ENCODE measurements around the gene XPO4.
"Not testable (repeated sequence)": the region's sequence is repeated elsewhere in the genome, so short reads cannot be mapped to it uniquely, and the experiment has no call there.

The XPO4 gene

GRCh38 chr13:20869540-20869939, 33.0 kb downstream of the XPO4 start:
- peaks cover 17% of the 10 kb centered on the region for H3K36me3 Mint-ChIP-seq (ENCODE audit: low read depth)
- no peaks in the 10 kb centered on the region for H3K9me3 Mint-ChIP-seq
- H3K4me1 Mint-ChIP-seq: peaks cover 23% of the 10 kb centered on the region
- H3K4me3 Mint-ChIP-seq: no peak overlapping the region
- H3K27ac Mint-ChIP-seq: no peak overlapping the region
- DNase-seq (no peak), ATAC-seq (no peak)
- H3K27me3 Mint-ChIP-seq: no peaks in the 10 kb centered on the region

- no peak overlapping the region for H3K4me3 Mint-ChIP-seq
- H3K27ac Mint-ChIP-seq: no peak overlapping the region
- DNase-seq: no peak
- peaks cover 19% of the 10 kb centered on the region for H3K4me1 Mint-ChIP-seq
- no peaks in the 10 kb centered on the region for H3K27me3 Mint-ChIP-seq
- no peaks in the 10 kb centered on the region for H3K9me3 Mint-ChIP-seq
- no peak for ATAC-seq
- peaks cover 20% of the 10 kb centered on the region for H3K36me3 Mint-ChIP-seq (ENCODE audit: low read depth)
These were observed 35.1 kb downstream of the XPO4 start for GRCh38 chr13:20867408-20867807.

- ATAC-seq, H3K4me3 Mint-ChIP-seq, H3K27me3 Mint-ChIP-seq, H3K27ac Mint-ChIP-seq, DNase-seq, H3K4me1 Mint-ChIP-seq, H3K9me3 Mint-ChIP-seq: not testable (repeated sequence)
- peaks cover 36% of the 10 kb centered on the region for H3K36me3 Mint-ChIP-seq (ENCODE audit: low read depth)
These were observed 40.9 kb downstream of the XPO4 start for GRCh38 chr13:20861666-20862065.

- Mint-ChIP-seq H3K27me3 (no peaks in the 10 kb centered on the region), H3K9me3 (no peaks in the 10 kb centered on the region), H3K27ac (no peak overlapping the region), H3K4me1 (peaks cover 6% of the 10 kb centered on the region), H3K4me3 (no peak overlapping the region), H3K36me3 (ENCODE audit: low read depth) (peaks cover 34% of the 10 kb centered on the region)
- DNase-seq: no peak
- ATAC-seq: no peak
These were observed 41.7 kb downstream of the XPO4 start for GRCh38 chr13:20860844-20861243.

GRCh38 chr13:20856650-20857049, 45.9 kb downstream of the XPO4 start:
- H3K36me3 Mint-ChIP-seq (ENCODE audit: low read depth): peaks cover 26% of the 10 kb centered on the region

GRCh38 chr13:20851844-20852402, 50.6 kb downstream of the XPO4 start:
- Mint-ChIP-seq H3K27ac (no peak overlapping the region), H3K4me1 (no peaks in the 10 kb centered on the region), H3K36me3 (ENCODE audit: low read depth) (peaks cover 13% of the 10 kb centered on the region), H3K4me3 (no peak overlapping the region), H3K27me3 (no peaks in the 10 kb centered on the region), H3K9me3 (no peaks in the 10 kb centered on the region)
- DNase-seq (no peak), ATAC-seq (no peak)

More at GRCh38 chr13:20856650-20857049, 45.9 kb downstream of the XPO4 start:
- Mint-ChIP-seq H3K4me1 (no peaks in the 10 kb centered on the region), H3K9me3 (no peaks in the 10 kb centered on the region), H3K27me3 (no peaks in the 10 kb centered on the region), H3K27ac (no peak overlapping the region), H3K4me3 (no peak overlapping the region)
- DNase-seq (no peak), ATAC-seq (no peak)

- DNase-seq (no peak), ATAC-seq (no peak)
- Mint-ChIP-seq H3K9me3 (no peaks in the 10 kb centered on the region), H3K4me1 (no peaks in the 10 kb centered on the region), H3K27ac (no peak overlapping the region), H3K27me3 (no peaks in the 10 kb centered on the region), H3K36me3 (ENCODE audit: low read depth) (peaks cover 9% of the 10 kb centered on the region), H3K4me3 (no peak overlapping the region)
These were observed 53.6 kb downstream of the XPO4 start for GRCh38 chr13:20848944-20849343.

GRCh38 chr13:20848203-20848602, 54.3 kb downstream of the XPO4 start:
- Mint-ChIP-seq H3K36me3 (ENCODE audit: low read depth) (peaks cover 7% of the 10 kb centered on the region), H3K27me3 (no peaks in the 10 kb centered on the region), H3K27ac (no peak overlapping the region), H3K9me3 (no peaks in the 10 kb centered on the region), H3K4me1 (no peaks in the 10 kb centered on the region), H3K4me3 (no peak overlapping the region)
- no peak for DNase-seq
- ATAC-seq: no peak

- peaks cover 11% of the 10 kb centered on the region for H3K36me3 Mint-ChIP-seq (ENCODE audit: low read depth)
- no peaks in the 10 kb centered on the region for H3K27me3 Mint-ChIP-seq
- H3K9me3 Mint-ChIP-seq: no peaks in the 10 kb centered on the region
- H3K27ac Mint-ChIP-seq: no peak overlapping the region
- no peak for ATAC-seq
- H3K4me3 Mint-ChIP-seq: no peak overlapping the region
- no peak for DNase-seq
- H3K4me1 Mint-ChIP-seq: no peaks in the 10 kb centered on the region
These were observed 55.2 kb downstream of the XPO4 start for GRCh38 chr13:20847296-20847695.

GRCh38 chr13:20843166-20843565, 59.4 kb downstream of the XPO4 start:
- no peak for DNase-seq
- no peaks in the 10 kb centered on the region for H3K9me3 Mint-ChIP-seq
- peaks cover 30% of the 10 kb centered on the region for H3K36me3 Mint-ChIP-seq (ENCODE audit: low read depth)
- no peaks in the 10 kb centered on the region for H3K4me1 Mint-ChIP-seq
- H3K4me3 Mint-ChIP-seq: no peak overlapping the region
- no peaks in the 10 kb centered on the region for H3K27me3 Mint-ChIP-seq
- no peak for ATAC-seq
- H3K27ac Mint-ChIP-seq: no peak overlapping the region

GRCh38 chr13:20840568-20840967, 62.0 kb downstream of the XPO4 start:
- H3K27ac Mint-ChIP-seq: no peak overlapping the region
- no peak overlapping the region for H3K4me3 Mint-ChIP-seq
- no peaks in the 10 kb centered on the region for H3K27me3 Mint-ChIP-seq
- no peak for ATAC-seq
- H3K4me1 Mint-ChIP-seq: peaks cover 5% of the 10 kb centered on the region
- DNase-seq: no peak
- peaks cover 49% of the 10 kb centered on the region for H3K36me3 Mint-ChIP-seq (ENCODE audit: low read depth)
- no peaks in the 10 kb centered on the region for H3K9me3 Mint-ChIP-seq

GRCh38 chr13:20833900-20834679, 68.5 kb downstream of the XPO4 start:
- Mint-ChIP-seq H3K27me3 (no peaks in the 10 kb centered on the region), H3K4me1 (peaks cover 5% of the 10 kb centered on the region), H3K27ac (no peak overlapping the region), H3K9me3 (no peaks in the 10 kb centered on the region), H3K4me3 (no peak overlapping the region), H3K36me3 (ENCODE audit: low read depth) (peaks cover 36% of the 10 kb centered on the region)
- ATAC-seq (no peak), DNase-seq (no peak)

GRCh38 chr13:20832861-20833260, 69.7 kb downstream of the XPO4 start:
- no peaks in the 10 kb centered on the region for H3K27me3 Mint-ChIP-seq
- no peak for DNase-seq
- peaks cover 14% of the 10 kb centered on the region for H3K4me1 Mint-ChIP-seq
- H3K4me3 Mint-ChIP-seq: no peak overlapping the region
- H3K9me3 Mint-ChIP-seq: no peaks in the 10 kb centered on the region
- no peak overlapping the region for H3K27ac Mint-ChIP-seq
- ATAC-seq: no peak
- H3K36me3 Mint-ChIP-seq (ENCODE audit: low read depth): peaks cover 33% of the 10 kb centered on the region

- no peak for ATAC-seq
- Mint-ChIP-seq H3K36me3 (ENCODE audit: low read depth) (peaks cover 24% of the 10 kb centered on the region), H3K27ac (no peak overlapping the region), H3K9me3 (no peaks in the 10 kb centered on the region), H3K27me3 (no peaks in the 10 kb centered on the region), H3K4me3 (no peak overlapping the region), H3K4me1 (peaks cover 13% of the 10 kb centered on the region)
- no peak for DNase-seq
These were observed 70.6 kb downstream of the XPO4 start for GRCh38 chr13:20831933-20832332.

GRCh38 chr13:20831254-20831653, 71.3 kb downstream of the XPO4 start:
- H3K4me1 Mint-ChIP-seq: peaks cover 9% of the 10 kb centered on the region
- peaks cover 17% of the 10 kb centered on the region for H3K36me3 Mint-ChIP-seq (ENCODE audit: low read depth)
- H3K27me3 Mint-ChIP-seq: no peaks in the 10 kb centered on the region
- no peak overlapping the region for H3K27ac Mint-ChIP-seq
- no peak overlapping the region for H3K4me3 Mint-ChIP-seq
- H3K9me3 Mint-ChIP-seq: no peaks in the 10 kb centered on the region
- DNase-seq: no peak
- no peak for ATAC-seq
